Tibial nerve (tissue), 3 donors: ENCODE measurements around the gene LRRC56.

Experiments used
- POLR2A ChIP-seq, 2 donors: fragments of 450-650 bp; IDR thresholded peaks; one replicate each; pipeline ENCODE4 v1.6.1; 2017; ENCODE audit warnings: antibody characterized with exemption in 2 of 2, mild to moderate bottlenecking in 2 of 2, moderate library complexity in 2 of 2
- TF ChIP-seq, protein P1 (sequence below), 5 experiments: fragments of 200-600 bp in 3 of 5; fragments of 450-650 bp in 2 of 5; sonication (generic) in 3 of 5; IDR thresholded peaks; one replicate each; pipeline ENCODE4 v1.5.1; 2016 to 2019; ENCODE audit warnings: antibody characterized with exemption in 5 of 5, mild to moderate bottlenecking in 3 of 5, moderate library complexity in 2 of 5

DNA sequence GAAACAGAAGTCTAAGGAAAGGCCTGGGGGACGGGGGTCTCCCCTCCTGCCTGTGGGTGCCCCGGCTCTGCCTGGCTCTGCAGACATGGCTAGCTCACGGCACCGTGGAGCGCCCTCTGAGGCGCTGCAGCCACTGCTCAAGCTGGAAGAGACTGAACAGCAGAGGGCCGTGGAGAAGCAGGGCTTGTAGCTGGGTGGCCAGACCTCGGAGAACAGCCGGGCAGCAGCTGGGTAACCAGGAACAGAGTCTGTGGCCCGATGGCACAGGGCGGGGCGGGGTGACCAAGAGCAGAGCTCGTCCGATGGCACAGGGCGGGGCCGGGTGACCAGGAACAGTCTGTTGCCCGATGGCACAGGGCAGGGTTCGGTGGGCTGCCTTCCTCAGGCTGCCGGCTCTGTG is 48.3 kb upstream of the LRRC56 start:
- TF ChIP-seq, protein P1, sequence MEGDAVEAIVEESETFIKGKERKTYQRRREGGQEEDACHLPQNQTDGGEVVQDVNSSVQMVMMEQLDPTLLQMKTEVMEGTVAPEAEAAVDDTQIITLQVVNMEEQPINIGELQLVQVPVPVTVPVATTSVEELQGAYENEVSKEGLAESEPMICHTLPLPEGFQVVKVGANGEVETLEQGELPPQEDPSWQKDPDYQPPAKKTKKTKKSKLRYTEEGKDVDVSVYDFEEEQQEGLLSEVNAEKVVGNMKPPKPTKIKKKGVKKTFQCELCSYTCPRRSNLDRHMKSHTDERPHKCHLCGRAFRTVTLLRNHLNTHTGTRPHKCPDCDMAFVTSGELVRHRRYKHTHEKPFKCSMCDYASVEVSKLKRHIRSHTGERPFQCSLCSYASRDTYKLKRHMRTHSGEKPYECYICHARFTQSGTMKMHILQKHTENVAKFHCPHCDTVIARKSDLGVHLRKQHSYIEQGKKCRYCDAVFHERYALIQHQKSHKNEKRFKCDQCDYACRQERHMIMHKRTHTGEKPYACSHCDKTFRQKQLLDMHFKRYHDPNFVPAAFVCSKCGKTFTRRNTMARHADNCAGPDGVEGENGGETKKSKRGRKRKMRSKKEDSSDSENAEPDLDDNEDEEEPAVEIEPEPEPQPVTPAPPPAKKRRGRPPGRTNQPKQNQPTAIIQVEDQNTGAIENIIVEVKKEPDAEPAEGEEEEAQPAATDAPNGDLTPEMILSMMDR (IDR thresholded peaks at IDR 0.05): no peak
- no peak for TF ChIP-seq POLR2A (IDR thresholded peaks at IDR 0.05)
